BJ (cell line): Measurements from ENCODE around the gene VLDLR. TPM values are rescaled to one million over a fixed set of nuclear protein-coding genes. Genes with fewer than 3 reads are reported as not detected.

Experiments used
- CTCF ChIA-PET: fragments of 350-600 bp; formaldehyde crosslinking; extraction: SDS; loops from one replicate; lab custom pipeline; 2021; ENCODE audit warnings: antibody characterized with exemption, inconsistent platforms; lab: Yijun Ruan, JAX
- POLR2A ChIA-PET: fragments of 300-600 bp; sonication (Branson Sonifier 250); formaldehyde crosslinking; extraction: SDS; loops from one replicate; lab custom pipeline; 2021; ENCODE audit warnings: antibody characterized with exemption; lab: Charles Lee
- DNase-seq: peaks from one replicate; pipeline ENCODE4 v3.0.0-alpha.2; 2011; ENCODE audit warnings: low read depth
- H3K27me3 ChIP-seq: 2 replicates; pipeline ENCODE4 v1.6.0; 2011; ENCODE audit warnings: low read length; ENCODE audit not compliant: control insufficient read depth, insufficient read depth
- H3K36me3 ChIP-seq: 2 replicates; pipeline ENCODE4 v1.5.1; 2011; ENCODE audit warnings: low read length; ENCODE audit not compliant: control insufficient read depth, insufficient read depth
- H3K4me3 ChIP-seq: 2 replicates; pipeline ENCODE4 v1.5.1; 2011; ENCODE audit warnings: low read depth, mild to moderate bottlenecking, control low read depth, low read length
- polyA plus RNA-seq: library from polyadenylated mRNA; depleted of rRNA; stranded (reverse); fragments of >200 nt; gene quantifications from 2 replicates; pipeline ENCODE4 v1.2.3, GENCODE V29; 2011
- TF ChIP-seq, protein P1 (sequence below): IDR thresholded peaks from 2 replicates; pipeline ENCODE4 v1.5.1; 2011; ENCODE audit warnings: low read depth, mild to moderate bottlenecking, control low read depth, inconsistent platforms, low read length, moderate library complexity; ENCODE audit not compliant: insufficient read depth

Gene VLDLR
- polyA plus RNA-seq, 1 experiment: 34.4 TPM

DNA sequence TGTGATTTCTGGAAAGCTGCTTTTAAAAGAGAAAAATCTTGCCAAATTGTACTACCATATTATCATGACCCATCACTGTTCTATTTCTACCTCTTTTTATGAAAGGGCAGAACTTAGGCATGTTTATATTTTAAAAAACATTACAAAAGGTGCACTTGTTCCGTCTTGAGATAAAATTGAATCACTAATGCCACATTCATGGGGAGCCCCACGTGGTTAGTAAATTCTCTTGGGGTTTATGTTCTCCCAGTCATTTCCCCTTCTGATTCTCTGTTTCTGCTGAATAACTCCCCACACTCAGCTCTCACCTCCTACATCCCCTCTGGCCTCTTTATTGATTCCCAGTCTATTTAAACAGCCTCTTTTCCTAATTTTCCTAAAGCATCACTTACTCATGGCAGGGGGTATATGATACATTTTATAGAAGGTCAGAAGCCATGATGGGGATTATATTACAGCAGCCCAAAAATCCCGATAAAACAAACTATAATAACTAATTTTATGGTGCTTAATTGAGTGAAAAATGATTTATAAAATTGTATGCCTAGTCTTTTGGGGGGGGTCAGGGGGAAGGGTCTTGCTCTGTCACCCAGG, 19.7 kb upstream of the VLDLR start:
- TF ChIP-seq, protein P1, sequence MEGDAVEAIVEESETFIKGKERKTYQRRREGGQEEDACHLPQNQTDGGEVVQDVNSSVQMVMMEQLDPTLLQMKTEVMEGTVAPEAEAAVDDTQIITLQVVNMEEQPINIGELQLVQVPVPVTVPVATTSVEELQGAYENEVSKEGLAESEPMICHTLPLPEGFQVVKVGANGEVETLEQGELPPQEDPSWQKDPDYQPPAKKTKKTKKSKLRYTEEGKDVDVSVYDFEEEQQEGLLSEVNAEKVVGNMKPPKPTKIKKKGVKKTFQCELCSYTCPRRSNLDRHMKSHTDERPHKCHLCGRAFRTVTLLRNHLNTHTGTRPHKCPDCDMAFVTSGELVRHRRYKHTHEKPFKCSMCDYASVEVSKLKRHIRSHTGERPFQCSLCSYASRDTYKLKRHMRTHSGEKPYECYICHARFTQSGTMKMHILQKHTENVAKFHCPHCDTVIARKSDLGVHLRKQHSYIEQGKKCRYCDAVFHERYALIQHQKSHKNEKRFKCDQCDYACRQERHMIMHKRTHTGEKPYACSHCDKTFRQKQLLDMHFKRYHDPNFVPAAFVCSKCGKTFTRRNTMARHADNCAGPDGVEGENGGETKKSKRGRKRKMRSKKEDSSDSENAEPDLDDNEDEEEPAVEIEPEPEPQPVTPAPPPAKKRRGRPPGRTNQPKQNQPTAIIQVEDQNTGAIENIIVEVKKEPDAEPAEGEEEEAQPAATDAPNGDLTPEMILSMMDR: no peak
- POLR2A ChIA-PET: no interaction called here

DNA sequence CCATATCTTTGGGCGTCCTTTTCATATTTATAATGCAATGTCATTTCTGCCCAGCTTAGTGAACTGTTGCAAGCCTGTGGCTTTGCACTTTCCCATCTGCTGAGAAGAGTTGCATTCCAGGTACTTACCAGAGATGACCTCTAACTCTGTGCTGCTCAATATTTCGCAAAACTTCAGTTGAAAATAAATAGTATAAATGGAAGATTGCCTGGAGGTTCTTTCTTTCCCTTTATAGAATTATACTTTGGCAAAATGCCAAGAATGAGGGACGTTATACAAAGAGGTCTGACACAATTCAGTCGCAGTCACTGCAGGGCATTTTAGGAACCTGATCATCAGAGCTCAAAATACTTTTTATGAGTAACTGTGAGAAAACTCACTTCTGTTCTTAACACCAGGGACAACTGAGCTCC, 18.9 kb upstream of the VLDLR start:
- no peaks in the 10 kb centered on the region for H3K27me3 ChIP-seq
- no peak overlapping the region for H3K4me3 ChIP-seq
- CTCF ChIA-PET: no interaction called here
- no peaks in the 10 kb centered on the region for H3K36me3 ChIP-seq
- POLR2A ChIA-PET: no interaction called here
- TF ChIP-seq, protein P1: no peak
- DNase-seq: no peak

More for the DNA sequence above, 19.7 kb upstream of the VLDLR start:
- CTCF ChIA-PET: no interaction called here
- DNase-seq: no peak
- Histone ChIP-seq H3K36me3 (no peaks in the 10 kb centered on the region), H3K4me3 (no peak overlapping the region), H3K27me3 (no peaks in the 10 kb centered on the region)

DNA sequence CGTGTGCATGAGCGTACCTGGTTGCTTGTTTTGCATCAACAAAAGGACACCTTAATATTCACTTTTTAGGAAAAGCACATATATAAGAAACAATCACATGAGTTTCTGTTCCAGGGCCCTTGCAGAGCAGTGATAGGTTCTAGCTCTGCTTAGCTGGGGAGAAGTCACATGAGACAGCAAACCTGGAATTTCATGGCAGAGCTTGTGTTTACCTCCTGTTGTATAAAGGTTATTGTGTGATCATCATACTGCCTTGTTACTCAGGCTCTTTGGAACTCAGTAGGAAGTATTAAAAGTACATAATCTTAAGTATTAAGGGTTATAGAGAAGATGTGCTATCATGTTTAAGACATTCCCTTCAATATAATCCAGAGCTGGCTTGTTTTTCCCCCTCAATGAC, 18.0 kb upstream of the VLDLR start:
- Histone ChIP-seq H3K36me3 (no peaks in the 10 kb centered on the region), H3K27me3 (no peaks in the 10 kb centered on the region), H3K4me3 (no peak overlapping the region)
- TF ChIP-seq, protein P1: no peak
- DNase-seq: no peak
- CTCF ChIA-PET: no interaction called here
- POLR2A ChIA-PET: no interaction called here

DNA sequence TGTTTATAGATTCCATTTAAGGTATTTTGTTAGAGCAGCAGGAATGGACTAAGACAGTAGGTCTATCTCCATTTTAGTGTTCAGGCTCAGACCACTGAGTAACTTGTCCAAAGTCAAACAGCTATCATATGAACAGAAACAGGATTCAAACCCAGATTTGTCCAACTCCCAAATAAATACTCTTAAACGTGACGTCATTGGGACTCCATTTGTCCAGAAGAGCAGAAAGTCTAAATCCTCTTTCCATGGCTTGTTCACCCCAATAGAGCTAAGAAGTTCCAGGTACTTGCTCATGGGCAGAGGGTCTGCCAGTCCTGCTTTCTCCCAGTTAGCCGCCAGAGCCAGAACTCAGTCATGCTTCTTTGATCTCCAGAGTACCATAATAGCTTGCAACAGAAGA, 16.3 kb upstream of the VLDLR start:
- ChIA-PET POLR2A (interaction anchor here (0.6 kb wide), 1 partner anchor 591 kb away, joined by 22 read pairs; no protein-coding TSS in a partner anchor), CTCF (interaction anchor here (1.4 kb wide), 1 partner anchor 9 kb away, joined by 3 read pairs; no protein-coding TSS in a partner anchor)
- TF ChIP-seq, protein P1: no peak
- H3K27me3 ChIP-seq: no peaks in the 10 kb centered on the region
- H3K36me3 ChIP-seq: no peaks in the 10 kb centered on the region
- H3K4me3 ChIP-seq: no peak overlapping the region
- DNase-seq: no peak

DNA sequence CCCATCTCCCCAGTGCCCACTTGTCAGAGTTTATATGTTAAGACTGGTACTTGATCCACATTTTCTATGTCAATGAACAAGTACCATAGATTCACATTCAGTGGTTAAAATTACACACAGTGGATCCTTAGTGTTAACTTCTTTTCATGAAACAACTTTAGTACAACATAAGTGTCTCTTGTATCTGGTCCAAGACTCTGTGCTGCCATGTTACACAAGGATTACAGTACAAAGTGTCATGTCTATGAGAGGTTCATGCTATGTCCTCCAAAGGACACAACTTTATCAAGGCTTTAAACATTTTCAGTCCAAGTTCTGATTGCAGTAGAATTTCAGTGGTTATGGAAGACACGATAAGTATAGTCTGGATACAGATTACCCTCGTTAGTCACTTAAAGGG, 13.3 kb upstream of the VLDLR start:
- CTCF ChIA-PET: interaction anchor here (0.6 kb wide), 1 partner anchor 340 kb away, joined by 3 read pairs; no protein-coding TSS in a partner anchor
- no peak for DNase-seq
- TF ChIP-seq, protein P1: no peak
- Histone ChIP-seq H3K36me3 (no peaks in the 10 kb centered on the region), H3K27me3 (no peaks in the 10 kb centered on the region), H3K4me3 (no peak overlapping the region)
- POLR2A ChIA-PET: no interaction called here
